Activated gamma-delta T cell treated with Interleukin-2 at 50 U/mL for 16 hours (primary cell): ENCODE measurements around the gene FCER2.

Source experiments
- DNase-seq: peaks from one replicate; pipeline ENCODE4 v3.0.0-alpha.2; 2020

Gene FCER2

GRCh38 chr19:7732045-7732444, 30.1 kb upstream of the FCER2 start, which contains the start of gene CLEC4G:
Gene CLEC4G (minus strand): TSS chr19:7732110. CDS start chr19:7732102, 8 bp downstream.
- no peak for DNase-seq

GRCh38 chr19:7731615-7732014, 29.7 kb upstream of the FCER2 start:
- DNase-seq, result no peak

- DNase-seq, result no peak
Measured at GRCh38 chr19:7731218-7731595, 29.3 kb upstream of the FCER2 start.

- no peak for DNase-seq
Measured at GRCh38 chr19:7730286-7731217, 28.6 kb upstream of the FCER2 start.

DNA sequence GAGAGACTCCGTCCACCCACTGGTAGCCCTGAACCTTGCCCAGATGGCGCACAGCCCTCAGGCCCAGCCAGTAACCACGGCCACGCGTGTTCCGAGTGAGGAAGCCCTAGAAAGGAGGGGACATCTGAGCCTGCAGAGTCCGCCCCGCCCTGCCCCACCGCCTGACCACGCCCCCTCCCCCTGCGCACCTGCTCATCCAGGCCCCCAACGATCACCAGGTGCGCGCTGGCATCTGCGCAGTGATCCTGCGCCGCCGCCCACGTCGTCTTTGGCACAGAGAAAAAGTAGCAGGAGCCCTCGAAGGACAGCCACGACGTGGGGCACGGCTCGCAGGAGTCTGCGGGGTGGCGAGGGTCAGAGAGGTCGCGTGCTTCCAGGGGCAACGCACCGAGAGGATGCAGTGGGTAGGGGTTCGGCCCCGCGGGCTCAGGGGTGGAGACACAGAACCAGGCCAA, 27.9 kb upstream of the FCER2 start:
- DNase-seq, result no peak

DNA sequence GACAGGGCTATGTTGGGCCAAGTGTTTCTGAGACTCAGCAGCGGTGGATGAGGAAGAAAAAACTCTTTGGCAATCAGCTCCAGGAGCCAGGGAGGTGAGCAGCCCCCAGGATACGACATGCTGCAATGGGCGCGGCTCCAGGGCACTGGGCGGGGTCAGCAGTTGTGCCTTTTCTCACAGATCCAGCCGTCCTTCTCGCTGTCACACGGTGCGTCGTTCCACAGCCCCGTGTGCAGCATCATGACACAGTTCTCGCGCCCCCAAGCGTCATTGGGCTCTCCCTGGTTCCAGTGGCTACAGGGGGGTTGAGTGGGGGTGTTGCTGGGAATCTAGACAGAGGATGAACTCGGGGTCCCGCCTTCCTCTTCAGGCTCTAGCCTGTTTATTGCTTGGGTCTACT, 27.3 kb upstream of the FCER2 start:
- DNase-seq, result no peak

GRCh38 chr19:7725791-7726190, 23.9 kb upstream of the FCER2 start:
- DNase-seq, result no peak

DNA sequence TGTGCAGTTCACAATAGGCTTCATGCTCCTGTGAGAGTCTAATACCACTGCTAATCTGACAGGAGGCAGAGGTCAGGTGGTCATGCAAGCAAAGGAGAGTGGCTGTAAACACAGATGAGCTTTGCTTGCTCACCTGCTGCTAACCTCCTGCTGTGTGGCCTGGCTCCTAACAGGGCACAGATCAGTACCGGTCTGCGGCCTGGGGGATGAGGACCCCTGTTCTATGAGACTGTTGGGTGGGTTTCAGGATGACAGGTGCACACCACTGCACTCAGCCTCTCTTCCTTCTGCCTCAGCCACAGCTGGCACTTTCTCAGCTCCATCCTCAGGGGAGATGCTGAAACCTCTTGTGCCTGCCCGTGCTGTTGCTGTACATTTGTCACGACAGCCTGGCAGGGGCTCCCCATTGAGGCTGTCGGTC, 20.3 kb upstream of the FCER2 start:
- no peak for DNase-seq

- DNase-seq, result no peak
Measured at GRCh38 chr19:7720351-7720750, 18.4 kb upstream of the FCER2 start.

GRCh38 chr19:7718668-7719067, 16.7 kb upstream of the FCER2 start:
- DNase-seq, result no peak

DNA sequence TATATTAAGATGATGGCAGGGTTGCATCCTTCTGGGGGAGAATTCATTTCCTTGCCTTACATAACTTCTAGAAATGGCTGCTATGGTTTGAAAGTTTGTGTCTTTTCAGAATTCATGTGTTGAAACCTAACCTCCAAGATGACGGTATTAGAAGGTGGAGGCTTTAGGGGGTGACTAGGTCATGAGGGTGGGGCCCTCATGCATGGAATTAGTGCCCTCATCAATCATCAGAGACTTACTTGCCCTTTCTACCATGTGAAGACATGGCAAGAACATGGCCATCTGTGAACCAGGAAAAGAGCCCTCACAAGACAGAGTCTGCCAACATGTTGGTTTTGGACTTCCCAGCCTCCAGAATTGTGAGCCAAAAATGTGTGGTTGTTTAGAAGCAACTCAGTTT, 14.8 kb upstream of the FCER2 start:
- DNase-seq, result no peak

DNA sequence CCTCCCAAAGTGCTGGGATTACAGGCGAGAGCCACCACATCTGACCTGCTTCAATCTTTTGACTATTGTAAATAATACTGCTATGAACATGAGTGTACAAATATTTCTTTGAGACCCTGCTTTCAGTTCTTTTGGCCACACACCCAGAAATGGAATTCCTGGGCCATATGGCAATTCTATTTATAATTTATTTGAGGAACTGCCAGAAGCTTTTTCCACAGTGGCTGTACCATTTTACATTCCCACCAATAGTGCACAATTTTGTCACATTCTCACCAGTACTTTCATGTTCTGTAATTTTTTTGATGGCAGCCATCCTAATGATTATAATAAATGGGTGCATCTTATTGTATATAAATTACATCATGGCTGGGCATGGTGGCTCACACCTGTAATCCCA, 13.7 kb upstream of the FCER2 start:
- DNase-seq, result no peak

DNA sequence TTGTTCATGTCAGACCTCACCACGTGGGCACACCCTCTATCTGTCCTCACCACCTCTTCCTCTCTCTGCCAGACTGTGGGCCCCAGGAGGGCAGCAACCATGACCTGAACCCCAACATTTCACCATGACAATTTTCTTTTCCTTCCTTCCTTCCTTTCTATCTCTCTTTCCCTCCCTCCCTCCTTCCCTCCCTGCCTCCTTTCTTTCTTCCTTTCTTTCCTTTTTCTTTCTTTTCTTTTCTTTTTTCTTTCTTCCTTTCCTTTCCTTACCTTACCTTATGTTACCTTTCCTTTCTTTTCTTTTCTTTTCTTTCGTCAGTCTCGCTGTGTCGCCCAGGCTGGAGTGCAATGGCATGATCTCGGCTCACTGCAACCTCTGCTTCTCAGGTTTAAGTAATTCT, 8.7 kb upstream of the FCER2 start:
- no peak for DNase-seq

GRCh38 chr19:7709932-7710460, 8.1 kb upstream of the FCER2 start:
- DNase-seq, result no peak

- no peak for DNase-seq
Measured at GRCh38 chr19:7706955-7707456, 5.1 kb upstream of the FCER2 start.

DNA sequence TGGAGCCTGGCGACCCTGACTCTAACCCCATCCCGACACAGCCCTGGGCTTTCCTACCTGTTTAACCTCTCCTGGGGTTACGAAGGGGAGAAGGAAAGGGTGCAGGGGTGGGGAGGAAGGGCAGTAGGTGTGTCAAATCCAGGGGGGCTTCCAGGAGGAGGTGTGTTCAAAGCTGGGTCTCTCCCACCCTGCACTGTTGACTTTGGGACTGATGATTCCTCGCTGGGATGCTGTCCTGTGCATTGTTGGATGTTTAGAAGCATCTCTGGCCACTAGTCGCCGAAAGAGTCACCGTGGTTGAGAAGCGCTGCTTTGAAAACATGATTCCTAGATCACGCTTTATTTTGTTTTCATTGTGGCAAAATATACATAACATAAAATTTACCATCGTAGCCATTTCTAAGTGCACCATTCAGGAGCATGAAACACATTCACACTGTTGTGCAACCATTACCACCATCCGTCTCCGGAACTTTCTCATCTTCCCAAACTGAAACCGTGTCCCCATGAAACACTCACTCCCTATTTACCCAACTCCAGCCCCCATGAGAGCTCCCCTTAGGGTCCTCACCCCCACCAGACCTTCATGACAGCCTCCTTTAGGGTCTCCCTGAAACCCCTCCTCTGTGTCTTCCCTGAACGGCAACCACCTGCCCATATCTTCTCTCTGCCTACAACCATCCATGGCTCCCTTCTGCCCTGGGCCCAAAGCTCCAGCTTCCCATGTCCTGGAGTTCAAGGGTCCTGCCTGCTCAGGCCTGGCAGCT, 4.4 kb upstream of the FCER2 start:
- no peak for DNase-seq

DNA sequence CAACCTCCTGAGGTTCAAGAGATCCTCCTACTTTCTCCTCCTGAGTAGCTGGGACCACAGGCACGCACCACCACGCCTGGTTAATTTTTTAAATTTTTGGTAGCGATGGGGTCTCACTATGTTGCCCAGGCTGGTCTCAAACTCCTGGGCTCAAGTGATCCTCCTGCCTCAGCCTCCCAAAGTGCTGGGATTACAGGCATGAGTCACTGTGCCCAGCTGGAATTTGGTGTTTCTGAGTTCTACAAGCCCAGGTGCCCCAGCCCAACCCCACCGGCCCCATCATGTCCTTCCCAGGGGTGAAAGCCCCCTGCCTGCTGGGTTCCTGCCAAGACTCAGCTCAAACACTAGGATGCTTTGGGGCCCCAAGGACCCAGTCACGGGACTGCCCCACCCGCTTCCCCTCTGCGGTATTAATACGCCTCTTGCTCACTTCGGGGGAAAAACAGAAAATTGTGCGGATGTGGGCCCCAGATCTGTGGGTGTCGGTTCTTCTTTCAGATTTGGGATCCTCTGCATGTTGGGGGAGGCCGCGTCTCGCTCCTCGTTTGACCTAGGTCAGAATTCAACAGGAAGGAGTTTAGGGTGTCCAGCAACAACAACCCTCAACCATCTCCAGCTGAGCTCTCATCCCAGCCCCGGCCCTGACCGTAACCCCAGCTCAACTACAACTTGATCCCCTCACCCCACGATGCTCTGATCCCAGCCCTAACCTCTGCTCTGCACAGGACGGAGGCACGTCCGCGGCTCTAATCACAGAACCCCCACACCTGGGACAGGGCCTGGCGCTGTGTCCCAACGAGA, 3.7 kb upstream of the FCER2 start:
- peak; percentile 61 for DNase-seq

DNA sequence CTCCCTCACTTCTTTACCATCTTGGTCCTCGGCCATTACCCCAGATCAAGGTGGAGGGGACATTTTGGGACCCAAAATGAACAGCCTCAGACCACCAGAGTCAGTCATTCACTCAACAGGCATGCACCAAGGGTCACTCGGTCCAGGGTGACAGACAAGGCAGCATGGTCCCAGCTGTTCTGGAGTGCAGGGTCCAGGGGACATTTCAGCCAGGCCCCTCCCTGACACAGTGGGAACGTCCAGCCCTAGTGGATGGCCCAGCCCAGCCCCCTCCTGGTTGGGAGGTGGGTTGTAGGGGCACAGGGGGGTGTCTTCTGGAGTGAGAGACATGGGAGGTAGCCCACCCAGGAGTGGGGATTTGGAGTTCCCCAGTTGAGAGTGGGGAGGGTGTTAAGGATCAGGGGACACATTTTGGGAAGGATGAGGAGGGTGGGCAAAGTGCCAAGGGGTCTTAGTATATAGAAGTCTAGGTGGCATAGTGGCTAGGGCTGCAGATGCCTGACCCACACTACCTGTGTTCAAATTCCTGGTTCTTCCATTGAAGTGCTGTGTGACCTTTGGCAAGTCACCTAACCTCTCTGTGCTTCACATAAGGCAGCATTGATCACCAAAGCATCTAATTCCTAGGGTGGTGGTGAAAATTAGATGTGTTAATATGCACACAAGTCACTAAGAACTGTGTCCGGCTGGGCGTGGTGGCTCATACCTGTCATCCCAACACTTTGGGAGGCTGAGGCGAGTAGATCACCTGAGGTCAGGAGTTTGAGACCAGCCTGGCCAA, 2.5 kb upstream of the FCER2 start:
- DNase-seq, result no peak

GRCh38 chr19:7703332-7703731, 1.4 kb upstream of the FCER2 start:
- DNase-seq, result no peak

DNA sequence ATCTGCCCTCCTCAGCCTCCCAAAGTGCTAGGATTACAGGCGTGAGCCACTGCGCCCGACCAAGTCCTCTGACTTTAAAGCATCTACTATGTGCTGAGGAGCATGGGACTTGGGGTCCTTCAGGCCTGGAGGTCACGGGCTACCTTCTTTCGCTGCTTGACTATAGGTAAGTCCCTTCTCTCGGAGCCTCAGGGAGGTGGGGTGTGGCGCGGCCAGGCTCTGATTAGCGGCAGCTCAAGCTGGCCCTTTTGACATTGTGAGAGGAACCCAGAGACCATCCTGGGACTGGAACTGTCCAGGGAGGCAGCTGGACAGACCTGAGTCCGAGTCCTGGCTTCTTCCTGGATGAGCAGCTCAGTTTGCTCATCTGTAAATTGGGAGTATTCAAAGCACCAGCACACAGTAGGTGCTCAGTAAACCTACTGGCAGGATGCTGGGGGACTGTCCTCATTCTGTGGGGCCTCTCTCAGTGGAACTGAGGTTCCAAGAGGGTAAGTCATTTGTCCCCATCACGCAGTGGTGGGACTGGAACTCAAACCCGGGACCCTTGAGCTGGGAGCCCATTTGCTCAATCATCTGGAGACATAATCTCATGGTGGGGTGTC, 780 bp downstream of the FCER2 start:
- DNase-seq, result no peak
